Hematopoietic multipotent progenitor cell treated with erythropoietin and hydrocortisone succinate and interleukin-3 and kit ligand, for 6 days (in vitro differentiated cells): ENCODE results near the gene PRLH.
"Not testable (repeated sequence)": the region's sequence is repeated elsewhere in the genome, so short reads cannot be mapped to it uniquely, and the experiment has no call there.

Experiments used
- DNase-seq: peaks from one replicate; pipeline ENCODE4 v3.0.0-alpha.2; 2015

The PRLH gene

DNA sequence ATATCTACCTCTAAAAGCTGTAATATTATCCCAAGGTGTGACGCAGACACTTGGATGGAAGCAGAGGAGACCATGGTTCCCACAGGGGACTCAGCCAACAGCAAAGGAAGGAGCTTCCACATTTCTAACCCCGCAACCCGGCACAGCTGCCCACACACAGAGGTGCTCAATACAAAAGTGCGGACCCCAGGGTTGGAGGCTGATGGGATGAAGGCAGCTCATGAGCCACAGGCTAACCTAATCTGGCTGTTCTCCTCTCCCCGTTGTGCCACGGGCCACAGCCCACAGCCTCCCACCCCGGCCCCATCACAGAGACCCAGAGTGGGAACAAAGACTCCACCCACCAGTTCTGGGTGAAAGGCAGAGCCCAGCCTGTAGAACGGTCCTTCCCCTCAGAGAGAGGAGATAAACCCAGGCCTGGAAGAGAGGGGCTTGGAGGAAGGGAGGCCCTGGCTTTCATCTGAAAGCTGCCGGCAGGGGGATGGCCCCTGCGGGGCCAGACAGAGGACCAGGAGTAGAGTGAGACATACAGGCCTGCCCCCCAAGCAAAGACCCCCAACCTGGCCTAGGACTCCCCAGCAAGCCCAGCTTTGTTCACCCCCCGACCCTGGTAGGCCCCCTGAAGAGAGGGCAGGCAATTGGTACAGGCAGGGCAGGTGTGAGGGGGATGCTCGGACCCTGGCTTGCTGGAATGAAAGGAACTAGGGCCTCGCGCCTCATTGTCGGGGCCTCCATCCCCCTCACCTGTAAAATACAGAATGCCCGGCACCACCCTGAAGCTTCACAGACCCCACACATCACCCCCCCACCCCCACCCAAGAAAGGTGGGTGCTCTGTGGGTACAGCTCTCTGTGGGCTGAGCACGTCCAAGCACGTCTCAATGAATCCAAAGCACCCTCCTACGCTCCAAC, 17.3 kb downstream of the PRLH start:
- no peak for DNase-seq

DNA sequence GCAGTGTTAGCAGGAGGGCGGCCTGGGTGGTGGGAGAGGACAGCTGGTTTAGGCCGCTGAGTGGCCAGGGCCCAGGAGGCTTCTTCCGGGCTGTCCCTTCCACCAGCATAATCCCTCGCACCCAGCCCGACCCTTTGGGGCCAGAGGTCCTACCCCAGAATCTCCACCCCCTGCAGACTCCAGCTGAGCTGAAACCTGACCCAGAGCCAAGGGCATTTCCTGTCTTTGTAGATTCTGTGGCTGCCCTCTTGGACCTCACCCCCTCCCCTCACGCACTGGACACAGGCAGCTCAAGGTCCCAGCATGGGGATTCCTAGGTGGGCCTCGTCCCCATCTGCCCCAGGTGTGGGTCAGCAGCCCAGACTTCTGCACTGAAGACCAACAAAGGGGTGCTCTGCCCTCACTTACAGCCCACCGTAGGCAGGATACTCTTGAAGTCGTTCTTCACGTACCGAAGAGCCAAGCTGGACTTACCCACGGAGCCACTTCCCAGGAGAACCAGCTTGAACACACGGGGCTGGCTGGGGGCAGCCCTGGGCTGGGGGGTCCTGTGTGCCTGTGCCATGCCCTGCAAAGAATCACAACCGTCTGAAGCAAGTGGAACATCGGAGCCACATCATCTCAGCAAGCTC, 19.3 kb downstream of the PRLH start:
- DNase-seq = no peak

DNA sequence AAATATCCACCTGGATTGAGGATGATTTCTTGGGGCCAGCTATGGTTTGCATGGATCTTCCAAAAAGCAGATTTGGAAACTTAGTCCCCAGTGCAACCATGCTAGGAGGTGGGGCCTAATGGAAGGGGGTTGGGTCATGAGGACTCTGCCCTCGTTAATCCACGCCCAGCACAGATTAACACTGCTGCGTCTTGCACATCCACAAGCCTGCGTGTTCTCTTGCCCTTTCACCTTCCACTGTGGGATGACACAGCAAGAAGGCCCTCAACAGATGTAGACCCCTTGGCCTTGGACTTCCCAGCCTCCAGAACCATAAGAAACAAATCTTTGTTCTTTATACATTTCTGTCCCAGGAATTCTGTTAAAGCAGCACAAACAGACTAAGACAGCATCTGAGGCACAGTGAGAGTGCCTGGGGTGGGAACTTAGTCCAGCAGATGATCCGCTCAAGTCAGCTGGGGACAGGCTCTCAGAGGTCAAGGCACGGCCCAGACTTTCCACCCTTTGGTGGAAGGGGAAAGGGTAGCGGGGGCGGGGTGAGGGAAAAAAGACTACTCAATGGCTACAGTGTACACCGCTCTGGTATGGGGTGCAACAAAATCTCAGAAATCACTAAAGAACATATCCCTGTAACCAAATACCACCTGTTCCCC, 21.8 kb downstream of the PRLH start:
- DNase-seq = no peak

DNA sequence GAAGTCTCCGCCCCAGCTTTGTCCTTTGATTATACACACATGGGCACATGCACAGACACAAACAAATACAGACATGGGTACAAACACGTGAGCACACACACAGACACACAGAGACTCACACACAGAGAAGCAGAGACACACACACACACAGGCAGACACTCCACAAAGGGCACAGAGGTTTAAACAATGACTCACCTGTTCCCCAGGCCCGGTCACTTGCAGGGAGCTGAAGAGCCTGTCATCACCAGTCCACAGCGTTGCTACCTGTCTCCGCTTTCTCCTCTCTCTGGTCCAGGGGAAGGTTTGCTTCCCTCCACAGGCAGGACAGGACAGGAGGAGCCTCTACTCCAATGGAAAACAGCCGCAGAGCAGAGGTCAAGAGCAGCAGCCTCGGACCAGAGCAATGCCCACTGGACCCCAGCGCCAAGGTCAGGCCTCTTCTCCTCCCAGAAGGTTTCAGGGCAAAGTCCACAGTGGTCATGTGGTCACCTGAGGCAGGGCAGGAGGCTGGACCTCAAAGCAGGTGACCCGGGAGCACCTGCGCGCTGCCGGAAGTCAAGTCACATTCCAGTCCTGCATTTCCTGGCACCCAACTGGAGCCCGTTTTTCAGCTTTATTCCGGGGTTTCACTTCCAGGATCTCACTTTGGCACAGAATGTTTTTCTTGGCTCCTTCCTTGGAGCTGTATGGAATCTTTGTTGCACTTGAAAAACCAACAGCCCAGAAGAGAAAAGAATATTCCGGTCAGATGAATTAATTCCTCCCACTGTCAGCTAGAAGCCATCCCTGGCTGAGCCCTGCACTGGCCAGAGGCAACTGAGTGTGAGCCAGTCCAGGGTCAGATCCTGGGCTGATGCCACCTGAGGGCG, 24.1 kb downstream of the PRLH start, which contains the start of gene RAB17:
Gene RAB17, minus strand, starts transcription at position 463 of the 869 bp plus-strand sequence. CDS start 4,580 bp downstream, outside the sequence.
- DNase-seq = no peak

DNA sequence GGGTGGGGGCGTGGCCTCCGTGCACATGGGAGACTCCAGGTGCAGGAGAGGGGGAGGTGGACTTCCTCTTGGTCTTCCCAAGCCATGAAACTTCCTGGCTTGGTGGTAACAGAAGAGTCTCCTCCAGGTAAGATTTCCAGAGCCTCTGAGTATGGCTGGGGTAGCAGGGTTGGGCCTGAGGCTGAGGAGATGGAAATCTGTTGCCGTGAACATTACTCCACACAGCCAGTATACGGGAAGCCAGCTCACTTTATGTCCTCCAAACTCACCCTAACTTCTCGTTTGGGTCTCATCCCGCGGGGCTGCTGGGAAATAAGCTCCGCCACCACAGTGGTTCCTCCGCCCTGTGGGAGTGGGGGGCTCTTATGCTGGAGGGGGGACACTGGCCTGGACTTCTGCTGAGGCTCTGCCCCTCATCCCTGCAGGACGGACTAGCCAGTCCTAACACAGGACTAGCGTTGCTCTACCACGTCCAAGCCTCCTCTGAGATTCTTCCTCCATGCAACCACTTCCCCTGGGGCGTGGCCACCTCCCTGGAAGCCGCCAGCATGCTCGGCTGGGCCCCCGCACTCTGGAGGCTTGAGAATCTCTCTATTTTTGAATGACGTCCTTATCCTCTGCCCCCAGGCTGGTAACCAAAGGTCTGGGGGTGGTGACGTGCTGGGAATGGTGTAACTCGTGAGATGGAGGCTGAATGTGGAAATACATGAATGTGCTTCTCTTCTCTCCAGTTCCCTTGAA, 24.9 kb downstream of the PRLH start:
- no peak for DNase-seq

DNA sequence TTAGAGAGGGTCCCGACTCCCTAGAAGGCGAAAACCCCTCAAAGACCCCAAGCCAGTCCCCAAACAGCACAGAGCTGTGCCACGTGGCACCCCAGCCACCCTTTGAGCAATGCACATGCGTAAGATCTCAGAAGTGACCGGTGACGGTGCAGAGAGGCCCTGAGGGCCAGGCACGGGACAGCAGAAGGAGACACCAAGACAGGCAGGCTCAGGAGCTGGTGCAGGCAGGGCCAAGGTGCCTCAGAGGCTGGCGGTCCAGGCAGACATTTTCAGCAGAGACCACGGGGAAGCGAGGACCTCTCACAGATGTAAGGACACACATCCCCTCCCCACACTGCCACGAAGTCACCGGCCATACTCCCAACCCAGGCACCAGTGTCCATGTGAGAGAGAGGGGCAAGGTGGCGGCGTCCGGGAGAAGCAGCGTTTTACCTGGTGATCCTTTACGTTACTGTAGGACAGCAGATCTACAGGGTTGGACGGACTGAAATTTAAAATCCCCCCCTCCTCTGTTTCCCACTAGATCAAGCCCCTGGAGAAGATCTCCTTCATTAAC, 26.1 kb downstream of the PRLH start:
- DNase-seq = no peak

DNA sequence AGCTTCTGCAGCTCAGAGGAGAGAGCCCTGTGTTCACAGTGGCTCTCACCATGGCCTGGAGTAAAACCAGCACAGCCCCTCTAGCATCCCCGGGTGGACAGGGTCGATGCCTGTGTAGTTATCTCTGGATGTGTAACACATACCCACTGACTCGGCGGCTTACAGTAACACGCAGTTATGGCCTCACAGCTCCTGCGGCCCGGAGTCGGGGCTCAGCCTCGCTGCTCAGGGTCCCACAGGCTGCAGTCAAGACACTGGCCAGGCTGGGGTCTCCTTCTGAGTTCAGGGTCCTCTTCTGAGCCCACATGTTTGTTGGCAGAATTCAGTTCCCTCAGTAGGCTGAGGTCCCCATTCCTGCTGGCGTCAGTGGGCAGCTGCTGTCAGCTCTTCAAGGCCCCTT, 26.7 kb downstream of the PRLH start:
- no peak for DNase-seq

DNA sequence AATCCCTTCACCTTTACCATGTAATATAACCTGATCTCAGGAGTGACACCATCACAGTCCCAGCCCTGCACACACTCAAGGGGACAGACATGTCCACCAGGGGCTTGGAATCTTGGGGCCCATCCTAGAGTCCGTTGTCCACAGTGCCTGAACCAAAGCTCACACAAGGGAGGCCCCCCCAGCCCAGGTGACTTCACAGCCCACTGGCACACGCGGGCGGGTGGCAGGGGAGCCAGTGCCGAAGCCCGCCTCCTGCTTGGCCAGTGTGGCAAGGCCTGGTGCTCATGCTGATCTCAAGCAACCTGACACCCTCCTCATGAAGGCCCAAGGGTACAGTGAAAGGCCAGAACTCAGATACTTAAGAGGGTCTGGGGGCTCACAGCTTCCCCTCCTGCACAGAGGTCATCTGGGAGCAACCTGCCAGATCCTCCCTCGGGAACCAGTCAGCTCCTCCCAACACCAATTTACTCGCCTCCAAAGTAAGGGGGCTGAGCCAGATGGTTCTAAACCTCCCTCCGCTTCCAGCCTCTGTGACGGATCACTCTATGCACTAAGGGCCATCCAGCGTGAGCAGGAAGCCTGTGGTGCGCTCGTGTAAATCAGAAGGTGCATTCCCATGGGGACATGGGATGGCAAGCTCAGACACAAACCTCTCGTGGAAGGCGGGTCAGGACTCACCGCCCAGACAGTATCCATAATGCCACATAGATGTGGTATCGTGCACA, 27.4 kb downstream of the PRLH start:
- DNase-seq = no peak

DNA sequence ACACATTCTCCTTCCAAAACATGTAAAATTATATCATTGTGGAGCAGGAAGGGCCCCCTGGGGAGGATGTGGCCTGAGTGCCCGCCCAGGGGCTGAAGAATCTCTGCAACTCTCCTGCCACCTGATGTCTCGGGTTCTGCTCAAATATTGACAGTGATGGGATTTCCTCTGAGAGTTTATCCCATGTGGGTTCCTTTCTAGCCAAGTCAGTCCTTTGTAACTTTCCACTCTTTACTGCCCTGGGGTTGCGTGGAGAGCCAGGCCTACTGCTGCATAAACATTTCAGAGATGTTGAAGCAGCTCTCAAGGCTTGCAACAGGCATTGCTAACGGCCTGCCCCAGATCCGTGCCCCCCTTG, 28.1 kb downstream of the PRLH start:
- DNase-seq = no peak

DNA sequence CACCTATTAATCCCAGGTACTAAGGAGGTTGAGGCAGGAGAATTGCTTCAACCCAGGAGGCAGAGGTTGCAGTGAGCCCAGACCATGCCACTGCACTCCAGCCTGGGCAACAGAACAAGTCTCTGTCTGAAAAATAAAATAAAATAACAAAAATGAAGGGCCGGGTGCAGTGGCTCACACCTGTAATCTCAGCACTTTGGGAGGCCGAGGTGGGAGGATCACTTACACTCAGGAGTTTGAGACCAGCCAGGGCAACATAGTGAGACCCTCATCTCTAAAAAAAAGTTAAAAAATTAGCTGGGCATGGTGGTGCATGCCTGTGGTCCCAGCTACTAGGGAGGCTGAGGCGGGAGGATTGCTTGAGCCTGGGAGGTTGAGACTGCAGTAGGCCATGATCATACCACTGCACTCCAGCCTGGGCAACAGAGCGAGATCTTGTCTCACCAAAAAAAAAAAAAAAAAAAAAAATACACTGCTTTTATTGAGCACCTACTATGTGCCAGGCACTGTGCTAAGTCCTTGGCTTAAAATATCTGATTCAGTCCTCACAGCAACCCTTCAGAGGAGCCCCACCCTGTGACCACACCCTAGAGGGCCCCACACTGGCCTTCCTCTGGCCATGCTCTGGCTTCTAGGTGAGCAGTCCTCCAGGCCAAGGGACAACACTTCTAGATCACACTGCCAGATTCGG, 29.6 kb downstream of the PRLH start:
- not testable (repeated sequence) for DNase-seq

DNA sequence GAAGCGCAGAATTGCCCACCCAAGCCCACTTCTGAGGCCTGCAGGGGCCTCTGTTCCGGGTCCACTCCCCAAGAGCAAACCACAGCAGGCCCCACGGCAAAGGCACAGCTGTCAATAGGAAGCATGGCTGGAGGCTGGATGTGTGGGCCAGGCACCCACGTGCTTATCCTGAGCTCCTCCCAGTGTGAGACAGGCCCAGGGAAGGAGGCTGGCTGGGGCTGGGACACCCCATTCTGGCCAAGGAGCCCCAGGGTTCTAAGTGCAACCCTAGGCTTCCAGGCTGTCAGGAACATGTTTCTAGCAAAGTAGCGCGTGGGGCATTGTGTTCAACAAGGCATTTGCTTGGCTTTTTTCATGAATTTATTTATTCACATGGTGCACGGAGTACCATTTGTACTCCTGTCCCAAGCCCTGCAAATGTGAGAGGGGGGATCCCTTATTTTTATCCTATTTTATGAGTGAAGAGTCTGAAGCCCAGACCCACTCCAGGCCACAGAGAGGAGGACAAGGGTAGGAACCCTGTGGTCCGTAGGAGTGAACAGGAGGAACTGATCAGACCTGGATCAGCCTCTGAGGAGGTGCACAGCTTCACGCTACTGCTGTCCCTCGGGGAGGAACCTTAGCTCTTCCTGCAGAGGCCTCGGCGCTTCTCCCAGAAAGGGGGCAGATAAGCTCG, 30.3 kb downstream of the PRLH start:
- DNase-seq = no peak

DNA sequence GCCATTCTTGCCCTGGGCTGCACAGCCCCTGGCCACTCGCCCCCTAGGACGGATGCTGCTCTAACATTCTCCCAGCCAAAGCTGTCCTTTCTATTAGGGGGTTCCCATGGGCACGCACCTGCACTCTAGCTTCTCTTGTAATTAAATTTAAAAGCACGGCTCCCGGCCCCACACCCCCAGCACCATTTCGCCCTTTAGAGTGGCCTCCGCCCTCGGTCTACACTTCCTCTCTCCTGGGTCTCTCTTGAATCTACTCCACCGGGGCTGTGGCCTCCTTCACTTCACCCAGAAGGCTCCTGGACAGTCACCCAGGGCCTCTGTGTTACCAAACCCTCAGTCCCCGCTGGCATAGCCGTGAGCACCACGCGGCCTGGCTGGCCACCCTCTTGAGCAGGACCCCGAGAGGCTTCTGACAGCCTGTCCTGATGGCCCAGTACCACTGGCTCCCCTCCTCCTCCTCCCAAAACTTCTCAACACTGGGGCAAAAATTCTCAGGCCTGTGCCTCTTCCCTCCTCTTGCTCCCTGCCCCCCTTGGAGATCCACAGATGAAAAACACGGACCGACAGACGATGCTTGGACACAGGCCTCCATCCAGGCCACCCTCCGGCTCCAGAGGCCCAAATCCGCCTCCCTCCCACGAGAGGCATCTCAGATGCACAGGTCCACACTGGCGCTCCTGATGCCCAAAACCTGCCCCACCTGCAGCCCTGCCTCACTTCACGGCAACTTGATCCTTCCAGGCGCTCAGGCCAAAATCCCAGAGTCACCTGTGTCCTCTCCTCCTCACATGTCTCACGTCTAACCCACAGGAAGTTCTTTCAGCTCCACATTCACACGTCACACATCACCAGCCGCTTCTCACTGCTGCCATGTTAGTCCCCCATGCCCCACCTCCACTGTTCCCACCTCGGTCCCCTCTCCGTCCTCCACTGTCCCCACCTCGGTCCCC, 31.1 kb downstream of the PRLH start:
- DNase-seq = no peak

DNA sequence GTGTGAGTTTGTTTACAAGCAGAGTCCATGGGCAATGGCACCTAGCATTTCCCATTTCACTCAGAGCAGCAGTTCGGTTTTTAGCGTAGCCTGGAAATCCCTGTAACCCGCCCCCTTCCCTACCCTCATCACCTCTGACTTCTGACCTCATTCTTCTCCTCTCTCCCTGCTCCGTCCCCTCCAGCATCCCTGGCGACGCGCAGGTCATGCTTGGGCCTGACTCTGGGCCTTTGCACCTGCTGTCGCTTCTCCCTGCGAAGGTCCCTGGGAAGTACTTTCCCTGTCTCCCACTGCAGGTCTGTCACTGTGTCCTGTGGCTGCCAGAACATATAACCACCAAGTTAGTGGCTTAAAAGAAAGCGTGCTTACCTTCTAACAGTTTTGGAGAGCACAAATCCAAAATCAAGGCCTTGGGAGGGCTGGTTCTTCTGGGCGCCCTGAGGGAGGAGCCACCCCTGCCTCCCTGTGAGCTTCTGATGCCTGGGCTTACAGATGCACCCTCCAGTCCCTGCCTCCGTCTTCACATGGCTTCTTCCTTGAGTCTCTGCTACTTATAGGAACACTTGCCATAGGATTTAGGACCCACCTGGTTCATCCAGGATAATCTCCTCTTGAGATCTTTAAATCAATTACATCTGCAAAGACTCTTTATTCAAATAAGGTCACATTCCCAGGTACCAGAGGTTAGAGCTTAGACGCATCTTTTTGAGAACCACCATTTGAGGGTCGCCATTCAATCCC, 32.3 kb downstream of the PRLH start:
- DNase-seq = no peak

DNA sequence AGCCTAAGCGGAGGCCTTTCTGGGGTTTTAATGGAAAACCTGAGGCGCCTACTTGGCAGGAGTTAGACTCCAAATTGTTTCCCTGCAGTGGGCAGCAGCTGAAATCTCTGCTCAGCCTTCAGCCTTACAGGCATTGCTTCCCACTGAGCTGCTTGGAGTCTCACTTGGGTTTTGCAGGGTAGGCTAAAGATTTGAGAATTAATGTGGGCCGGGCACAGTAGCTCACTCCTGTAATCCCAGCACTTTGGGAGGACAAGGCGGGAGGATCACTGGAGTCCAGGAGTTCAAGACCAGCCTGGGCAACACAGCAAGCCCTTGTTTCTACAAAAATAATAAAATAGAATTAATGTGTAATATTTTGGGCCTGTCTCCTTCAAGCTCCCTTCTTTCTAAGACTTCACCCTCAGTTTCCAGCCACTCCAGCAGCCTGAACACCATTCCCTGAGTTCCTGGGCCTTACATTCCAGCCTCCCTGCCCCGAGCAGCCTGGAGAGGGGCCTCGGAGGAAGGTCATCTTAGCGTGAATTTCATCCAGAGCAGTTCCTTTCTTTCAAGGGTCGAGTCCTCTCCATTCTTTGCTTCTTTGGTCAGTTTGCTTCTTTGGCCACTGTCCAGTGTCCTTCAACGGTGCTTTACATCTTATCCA, 33.2 kb downstream of the PRLH start:
- DNase-seq = no peak

DNA sequence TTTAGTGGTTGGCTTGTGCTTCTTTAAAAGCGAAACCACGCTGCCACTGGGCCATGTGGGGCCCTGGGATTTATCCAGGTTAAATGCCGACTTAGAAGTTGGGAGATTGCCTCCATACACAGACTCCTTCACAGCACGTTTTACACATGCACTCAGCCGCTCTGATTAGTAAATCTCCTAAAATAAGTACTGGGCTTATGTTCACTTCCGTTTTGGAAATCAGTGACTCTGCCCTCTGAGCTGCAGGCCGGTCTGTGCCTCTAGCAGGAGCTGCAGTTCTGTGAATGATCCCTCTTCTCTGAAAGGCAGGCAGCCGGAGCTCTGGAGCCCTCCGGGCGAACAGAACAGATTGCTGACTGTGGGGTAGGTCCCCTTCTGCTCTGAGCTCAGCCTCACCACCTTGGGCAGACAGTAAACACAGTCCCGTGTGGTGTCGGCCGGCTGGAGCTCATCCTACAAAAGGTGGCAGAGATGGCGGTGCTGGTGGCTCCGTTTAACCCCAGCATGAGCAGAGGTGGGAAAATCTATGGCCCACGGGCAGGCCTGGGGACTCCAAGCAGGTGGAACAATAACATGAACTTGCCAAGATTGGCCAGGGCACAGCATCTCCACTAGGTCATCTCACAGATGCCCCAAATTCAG, 34.0 kb downstream of the PRLH start:
- DNase-seq = no peak

DNA sequence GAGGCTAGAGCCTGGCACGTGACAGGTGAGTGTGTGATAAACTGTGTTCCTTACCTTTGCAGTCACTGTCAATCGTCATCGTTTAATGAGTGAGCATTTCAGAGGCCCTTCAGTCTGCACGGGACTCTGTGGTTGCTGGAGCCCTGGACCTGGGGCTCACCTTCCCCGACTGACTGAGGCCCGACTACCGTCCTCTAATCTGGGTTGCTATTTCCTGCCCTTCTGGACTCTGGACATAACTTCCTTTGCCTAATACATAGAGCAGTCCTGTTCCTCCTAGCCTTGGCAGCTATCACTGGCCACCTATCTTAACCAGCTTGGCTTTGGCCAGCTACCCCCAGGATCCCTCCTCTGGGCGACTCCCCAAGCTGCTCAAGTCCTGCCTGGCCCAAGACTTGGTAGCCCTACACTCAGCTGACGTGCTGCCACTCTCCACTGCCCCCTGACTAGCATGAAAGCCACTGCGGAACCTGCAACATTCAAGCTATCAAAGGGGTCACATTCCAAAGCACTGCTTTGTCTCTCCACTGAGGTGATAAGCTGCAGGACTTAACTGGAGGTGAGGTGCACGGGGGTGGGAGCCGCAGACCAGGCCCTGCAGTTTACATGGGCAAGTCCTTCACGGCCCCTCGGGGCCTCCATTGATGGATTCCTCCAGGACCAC, 35.2 kb downstream of the PRLH start:
- no peak for DNase-seq
